RWPE1 (cell line): Measurements from ENCODE around the gene CRB1.
"Not testable (repeated sequence)": the region's sequence is repeated elsewhere in the genome, so short reads cannot be mapped to it uniquely, and the experiment has no call there.

Experiments
- CTCF ChIA-PET: fragments of 350-600 bp; sonication (Branson Sonifier 250); formaldehyde crosslinking; extraction: SDS; loops from one replicate; lab custom pipeline; 2021; lab: Yijun Ruan, JAX
- POLR2A ChIA-PET: fragments of 400-600 bp; formaldehyde crosslinking; extraction: SDS; loops from one replicate; lab custom pipeline; 2020; ENCODE audit warnings: antibody characterized with exemption; ENCODE audit not compliant: low non-redundant PET; lab: Yijun Ruan, JAX
- DNase-seq: peaks from one replicate; pipeline ENCODE4 v3.0.0; 2012; ENCODE audit warnings: low spot score
- H3K27ac ChIP-seq: fragments of 450-650 bp; 2 replicates; pipeline ENCODE4 v1.5.1; 2017
- CTCF ChIP-seq: fragments of 450-650 bp; conservative IDR thresholded peaks from 2 replicates; pipeline ENCODE4 v1.5.1; 2017; ENCODE audit warnings: low read depth, mild to moderate bottlenecking

The CRB1 gene

DNA sequence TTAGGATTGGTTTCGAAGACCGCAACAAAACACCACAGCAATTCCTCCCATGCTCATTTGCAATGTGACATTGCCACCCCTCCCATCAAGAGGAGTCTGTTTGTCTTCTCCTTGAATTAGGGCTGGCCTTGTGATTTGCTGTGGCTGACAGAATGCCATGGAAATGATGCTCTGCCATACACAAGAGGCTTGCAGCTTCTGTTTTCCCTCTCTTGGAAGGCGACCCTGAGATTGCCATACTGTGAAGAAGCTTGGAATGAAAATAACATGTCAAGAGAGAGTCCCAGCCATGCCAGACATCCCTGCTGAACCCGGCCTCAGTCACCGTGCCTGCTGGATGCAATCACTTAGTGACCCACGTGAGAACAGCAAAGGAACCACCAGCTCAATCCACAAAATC is 212.4 kb downstream of the CRB1 start:
- TF ChIP-seq CTCF, result no peak
- no peak for DNase-seq
- ChIA-PET POLR2A (no interaction called here), CTCF (interaction anchor here (0.6 to 1.5 kb wide), 3 partner anchors 39 to 583 kb away, joined by 3 to 8 read pairs (median 5); no protein-coding TSS in a partner anchor)
- no peak overlapping the region for H3K27ac ChIP-seq

- DNase-seq, result no peak
- no peak overlapping the region for H3K27ac ChIP-seq
- CTCF ChIA-PET, result interaction anchor here (1.1 kb wide), 1 partner anchor 9 kb away, joined by 3 read pairs; no protein-coding TSS in a partner anchor
- POLR2A ChIA-PET, result no interaction called here
- no peak for TF ChIP-seq CTCF
Observed at GRCh38 chr1:197481101-197481500, 213.0 kb downstream of the CRB1 start.

DNA sequence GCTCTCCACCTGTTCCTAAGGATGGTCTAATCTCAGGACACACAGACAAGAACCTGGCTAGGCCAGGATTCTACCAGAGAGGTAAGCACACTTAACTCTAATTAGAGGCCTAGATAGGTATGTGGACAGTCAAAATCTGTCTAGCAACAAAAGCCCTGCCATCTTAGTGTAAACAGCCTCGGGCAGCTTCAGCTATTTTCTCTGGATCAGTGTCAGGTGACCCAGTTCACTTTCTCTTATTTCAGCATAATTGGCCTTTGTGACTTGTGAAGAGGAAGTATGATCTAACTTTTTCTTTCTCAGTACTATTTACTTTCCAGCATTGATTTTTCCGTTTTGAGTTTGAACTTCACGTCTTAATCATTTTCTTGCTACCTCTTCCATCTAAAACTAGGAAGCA is 217.7 kb downstream of the CRB1 start:
- CTCF ChIA-PET, result interaction anchor here (0.6 to 0.9 kb wide), 5 partner anchors 11 to 1249 kb away, joined by 3 to 5 read pairs (median 4); no protein-coding TSS in a partner anchor
- TF ChIP-seq CTCF, result no peak
- peak; percentile 48 for DNase-seq
- POLR2A ChIA-PET, result no interaction called here
- H3K27ac ChIP-seq, result no peak overlapping the region

GRCh38 chr1:197486946-197487345 is 218.9 kb downstream of the CRB1 start:
- CTCF ChIA-PET, result no interaction called here

DNA sequence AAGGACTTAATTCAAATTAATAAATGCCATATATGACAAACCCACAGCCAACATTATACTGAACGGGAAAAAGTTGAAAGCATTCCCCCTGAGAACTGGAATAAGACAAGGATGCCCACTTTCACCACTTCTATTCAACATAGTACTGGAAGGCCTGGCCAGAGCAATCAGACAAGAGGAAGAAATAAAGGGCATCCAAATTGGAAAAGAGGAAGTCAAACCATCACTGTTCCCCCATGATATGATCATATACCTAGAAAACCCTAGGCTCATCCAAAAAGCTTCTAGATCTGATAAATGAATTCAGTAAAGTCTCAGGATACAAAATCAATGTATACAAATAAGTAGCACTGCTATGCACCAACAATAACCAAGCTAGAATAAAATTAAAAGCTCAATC is 223.5 kb downstream of the CRB1 start:
- POLR2A ChIA-PET, CTCF ChIA-PET, DNase-seq, H3K27ac ChIP-seq: not testable (repeated sequence)

More at GRCh38 chr1:197486946-197487345, 218.9 kb downstream of the CRB1 start:
- no peak for TF ChIP-seq CTCF
- POLR2A ChIA-PET, result no interaction called here
- no peak overlapping the region for H3K27ac ChIP-seq
- no peak for DNase-seq

DNA sequence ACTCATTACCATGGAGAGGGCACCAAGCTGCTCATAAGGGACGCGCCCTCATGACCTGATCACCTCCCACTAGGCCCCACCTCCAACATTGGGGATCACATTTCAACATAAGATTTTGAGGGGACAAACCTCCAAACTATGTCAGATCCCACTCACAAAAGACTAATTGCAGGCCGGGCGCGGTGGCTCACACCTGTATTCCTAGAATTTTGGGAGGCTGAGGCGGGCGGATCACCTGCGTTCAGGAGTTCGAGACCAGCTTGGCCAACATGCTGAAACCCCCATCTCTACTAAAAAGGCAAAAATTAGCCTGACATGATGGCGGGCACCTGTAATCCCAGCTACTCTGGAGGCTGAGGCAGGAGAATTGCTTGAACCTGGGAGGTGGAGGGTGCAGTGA is 228.7 kb downstream of the CRB1 start:
- DNase-seq, result no peak
- H3K27ac ChIP-seq, result no peak overlapping the region
- no peak for TF ChIP-seq CTCF
- ChIA-PET POLR2A (no interaction called here), CTCF (no interaction called here)

- CTCF ChIA-PET, result interaction anchor here (0.9 to 1.8 kb wide), 2 partner anchors 11 to 1114 kb away, joined by 3 to 6 read pairs; no protein-coding TSS in a partner anchor
- no peak for DNase-seq
- POLR2A ChIA-PET, result no interaction called here
- no peak overlapping the region for H3K27ac ChIP-seq
- TF ChIP-seq CTCF, result no peak
Observed at GRCh38 chr1:197510691-197511378, 242.8 kb downstream of the CRB1 start.
